GM23338 (cell line): ENCODE data around the gene CISD1. TPM values are rescaled to one million over a fixed set of nuclear protein-coding genes. Genes with fewer than 3 reads are reported as not detected.
A peak's percentile ranks its signal among the peaks of the same experiment; 100 is the strongest.

Experiments
- ATAC-seq: fragments of 200-7000 bp; cut with Tn5 transposase; 3 replicates; pipeline ENCODE4 v1.9.1; 2020
- DNase-seq: peaks from one replicate; pipeline ENCODE4 v3.0.0-alpha.2; 2015; ENCODE audit warnings: low spot score
- H2AFZ ChIP-seq: fragments of 200-600 bp; sonication (generic); 2 replicates; pipeline ENCODE4 v1.8.0; 2016; ENCODE audit warnings: antibody characterized with exemption, mild to moderate bottlenecking, moderate library complexity
- H3F3A ChIP-seq: fragments of 200-600 bp; sonication (generic); replicated peaks from 2 replicates; pipeline ENCODE4 v1.8.0; 2017; ENCODE audit warnings: antibody characterized with exemption, mixed run types, low read depth
- H3K27ac ChIP-seq: fragments of 200-600 bp; sonication (generic); 2 replicates; pipeline ENCODE4 v1.6.1; 2016; ENCODE audit warnings: low read depth
- H3K27me3 ChIP-seq: fragments of 200-600 bp; sonication (generic); 2 replicates; pipeline ENCODE4 v1.8.0; 2016; ENCODE audit warnings: mild to moderate bottlenecking, mixed run types, moderate library complexity; ENCODE audit not compliant: insufficient read depth
- H3K36me3 ChIP-seq: fragments of 200-600 bp; sonication (generic); 2 replicates; pipeline ENCODE4 v1.8.0; 2016; ENCODE audit warnings: mild to moderate bottlenecking; ENCODE audit not compliant: insufficient read depth
- H3K4me1 ChIP-seq: fragments of 200-600 bp; sonication (generic); 2 replicates; pipeline ENCODE4 v1.8.0; 2016; ENCODE audit warnings: mild to moderate bottlenecking, moderate library complexity; ENCODE audit not compliant: insufficient read depth
- H3K4me2 ChIP-seq: fragments of 200-600 bp; sonication (generic); 2 replicates; pipeline ENCODE4 v1.7.1; 2017; ENCODE audit warnings: mixed run types
- H3K4me3 ChIP-seq: fragments of 200-600 bp; sonication (generic); 2 replicates; pipeline ENCODE4 v1.6.1; 2016; ENCODE audit warnings: mixed run types
- H3K79me2 ChIP-seq: fragments of 200-600 bp; sonication (generic); replicated peaks from 2 replicates; pipeline ENCODE4 v1.8.0; 2017; ENCODE audit warnings: mild to moderate bottlenecking; ENCODE audit not compliant: insufficient read depth
- H3K9me2 ChIP-seq: fragments of 200-600 bp; sonication (generic); 2 replicates; pipeline ENCODE4 v1.8.0; 2017; ENCODE audit not compliant: insufficient read depth
- H4K20me1 ChIP-seq: fragments of 200-600 bp; sonication (generic); replicated peaks from 2 replicates; pipeline ENCODE4 v1.8.0; 2017; ENCODE audit warnings: mild to moderate bottlenecking; ENCODE audit not compliant: insufficient read depth
- H3K27ac Mint-ChIP-seq: 2 replicates; pipeline ENCODE4 v1.8.0; 2020; ENCODE audit warnings: inconsistent platforms, mild to moderate bottlenecking, moderate library complexity, mixed read lengths
- H3K27me3 Mint-ChIP-seq: 3 replicates; pipeline ENCODE4 v1.8.0; 2022; ENCODE audit warnings: low read depth, mild to moderate bottlenecking, moderate library complexity, mixed read lengths, inconsistent platforms; ENCODE audit not compliant: insufficient read depth, poor library complexity
- H3K36me3 Mint-ChIP-seq: 3 replicates; pipeline ENCODE4 v1.8.0; 2021; ENCODE audit warnings: low read depth, mild to moderate bottlenecking, inconsistent platforms, moderate library complexity, mixed read lengths
- H3K4me1 Mint-ChIP-seq: 3 replicates; pipeline ENCODE4 v1.8.0; 2020; ENCODE audit warnings: mild to moderate bottlenecking, inconsistent platforms, mixed read lengths
- H3K4me3 Mint-ChIP-seq: 3 replicates; pipeline ENCODE4 v1.8.0; 2021; ENCODE audit warnings: moderate library complexity, mild to moderate bottlenecking, inconsistent platforms, mixed read lengths
- H3K9me3 Mint-ChIP-seq: 3 replicates; pipeline ENCODE4 v1.8.0; 2020; ENCODE audit warnings: moderate library complexity, mild to moderate bottlenecking, inconsistent platforms, mixed read lengths
- EZH2 ChIP-seq: fragments of 200-600 bp; sonication (generic); IDR thresholded peaks from one replicate; pipeline ENCODE4 v1.8.0; 2017; ENCODE audit warnings: antibody characterized with exemption, mild to moderate bottlenecking, low read depth; ENCODE audit not compliant: unreplicated experiment
- EZH2phosphoT487 ChIP-seq: fragments of 200-600 bp; sonication (generic); IDR thresholded peaks from one replicate; pipeline ENCODE4 v1.8.1; 2018; ENCODE audit warnings: antibody characterized with exemption; ENCODE audit not compliant: unreplicated experiment
- JUNB ChIP-seq: IDR thresholded peaks from one replicate; pipeline ENCODE4 v1.6.1; 2016; ENCODE audit warnings: antibody characterized with exemption; ENCODE audit not compliant: unreplicated experiment
- STAT1 ChIP-seq: IDR thresholded peaks from one replicate; pipeline ENCODE4 v1.6.1; 2016; ENCODE audit warnings: antibody characterized with exemption; ENCODE audit not compliant: unreplicated experiment
- ZNF331 ChIP-seq: fragments of 250-450 bp; sonication (Bioruptor Pico); IDR thresholded peaks from 2 replicates; pipeline ENCODE4 v1.5.0; 2020; ENCODE audit warnings: low read depth, mild to moderate bottlenecking, moderate library complexity
- polyA plus RNA-seq: library from polyadenylated mRNA; unstranded; fragments of >200 nt; fragmentation: Nextera tagmentation; extraction: Ambion mirVana; gene quantifications from 2 replicates; pipeline ENCODE4 v1.2.1, GENCODE V29; 2016
- total RNA-seq: library from RNA; depleted of rRNA; stranded (reverse); fragments of >200 nt; shearing (Covaris generic); gene quantifications from 2 replicates; pipeline ENCODE4 v1.2.3, GENCODE V29; 2014
- TF ChIP-seq, protein P1 (sequence below), 2 experiments: fragments of 200-600 bp in 1 of 2; sonication (generic) in 1 of 2; conservative IDR thresholded peaks; 2 replicates each; pipeline versions ENCODE4 v1.5.1 to v1.6.1; 2016 to 2017; ENCODE audit warnings: antibody characterized with exemption in 2 of 2, low read depth in 2 of 2, mild to moderate bottlenecking in 2 of 2, moderate library complexity in 1 of 2
- TF ChIP-seq, protein P2 (sequence below): fragments of 250-450 bp; sonication (Bioruptor Pico); IDR thresholded peaks from 2 replicates; pipeline ENCODE4 v1.5.0; 2020; ENCODE audit warnings: mild to moderate bottlenecking, moderate library complexity
- TF ChIP-seq, protein P3 (sequence below): IDR thresholded peaks from one replicate; pipeline ENCODE4 v1.6.1; 2018; ENCODE audit warnings: antibody characterized with exemption; ENCODE audit not compliant: unreplicated experiment
- TF ChIP-seq, protein P4 (sequence below): IDR thresholded peaks from 2 replicates; pipeline ENCODE4 v1.6.1; 2016; ENCODE audit warnings: antibody characterized with exemption

Gene CISD1
- total and polyA plus RNA-seq, 2 experiments from 2014 or later = 19.9 to 99.9 TPM

DNA sequence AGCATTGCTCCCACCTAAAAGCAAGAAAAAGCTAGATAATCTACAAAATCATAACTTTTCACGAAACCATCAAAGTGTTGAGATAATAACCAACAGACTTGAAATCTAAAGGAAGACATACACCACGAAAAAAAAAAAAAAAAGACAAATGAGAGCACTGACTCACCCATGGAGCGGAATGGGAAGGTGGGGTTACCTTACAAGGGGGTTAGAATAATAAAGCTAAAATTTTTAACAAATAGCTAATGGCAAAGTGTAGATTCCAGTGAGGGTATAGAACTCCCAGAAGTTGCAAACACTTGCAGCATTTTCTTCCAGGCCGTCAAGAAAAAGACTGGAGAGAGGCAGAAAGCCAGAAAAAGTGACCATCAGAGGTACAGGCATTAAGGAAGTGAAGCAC lies 28.4 kb upstream of the CISD1 start:
- Histone ChIP-seq H4K20me1 (peaks cover 6% of the 10 kb centered on the region), H3F3A (no peaks in the 10 kb centered on the region), H3K27ac (peak overlapping the region; percentile 40; the same call in 1 of the 2 replicates), H3K36me3 (peaks cover 2% of the 10 kb centered on the region; the same call in 1 of the 2 replicates), H3K27me3 (no peaks in the 10 kb centered on the region), H3K79me2 (peaks cover 59% of the 10 kb centered on the region), H2AFZ (no peak overlapping the region), H3K4me3 (no peak overlapping the region), H3K9me2 (no peaks in the 10 kb centered on the region), H3K4me1 (peaks cover 24% of the 10 kb centered on the region), H3K4me2 (peak overlapping the region; percentile 65)
- ATAC-seq = no peak
- H3K36me3 Mint-ChIP-seq = peaks cover 53% of the 10 kb centered on the region
- H3K4me1 Mint-ChIP-seq = peaks cover 21% of the 10 kb centered on the region
- no peak for DNase-seq
- TF ChIP-seq STAT1 = no peak
- TF ChIP-seq, protein P1, sequence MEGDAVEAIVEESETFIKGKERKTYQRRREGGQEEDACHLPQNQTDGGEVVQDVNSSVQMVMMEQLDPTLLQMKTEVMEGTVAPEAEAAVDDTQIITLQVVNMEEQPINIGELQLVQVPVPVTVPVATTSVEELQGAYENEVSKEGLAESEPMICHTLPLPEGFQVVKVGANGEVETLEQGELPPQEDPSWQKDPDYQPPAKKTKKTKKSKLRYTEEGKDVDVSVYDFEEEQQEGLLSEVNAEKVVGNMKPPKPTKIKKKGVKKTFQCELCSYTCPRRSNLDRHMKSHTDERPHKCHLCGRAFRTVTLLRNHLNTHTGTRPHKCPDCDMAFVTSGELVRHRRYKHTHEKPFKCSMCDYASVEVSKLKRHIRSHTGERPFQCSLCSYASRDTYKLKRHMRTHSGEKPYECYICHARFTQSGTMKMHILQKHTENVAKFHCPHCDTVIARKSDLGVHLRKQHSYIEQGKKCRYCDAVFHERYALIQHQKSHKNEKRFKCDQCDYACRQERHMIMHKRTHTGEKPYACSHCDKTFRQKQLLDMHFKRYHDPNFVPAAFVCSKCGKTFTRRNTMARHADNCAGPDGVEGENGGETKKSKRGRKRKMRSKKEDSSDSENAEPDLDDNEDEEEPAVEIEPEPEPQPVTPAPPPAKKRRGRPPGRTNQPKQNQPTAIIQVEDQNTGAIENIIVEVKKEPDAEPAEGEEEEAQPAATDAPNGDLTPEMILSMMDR (conservative IDR thresholded peaks at IDR 0.05; ENCODE audit: low read depth in 2 of 2) = no peak
- H3K27me3 Mint-ChIP-seq = no peaks in the 10 kb centered on the region
- peak overlapping the region; percentile 13; the same call in 1 of the 2 replicates for H3K27ac Mint-ChIP-seq
- H3K9me3 Mint-ChIP-seq = peaks cover 29% of the 10 kb centered on the region
- H3K4me3 Mint-ChIP-seq = no peak overlapping the region

DNA sequence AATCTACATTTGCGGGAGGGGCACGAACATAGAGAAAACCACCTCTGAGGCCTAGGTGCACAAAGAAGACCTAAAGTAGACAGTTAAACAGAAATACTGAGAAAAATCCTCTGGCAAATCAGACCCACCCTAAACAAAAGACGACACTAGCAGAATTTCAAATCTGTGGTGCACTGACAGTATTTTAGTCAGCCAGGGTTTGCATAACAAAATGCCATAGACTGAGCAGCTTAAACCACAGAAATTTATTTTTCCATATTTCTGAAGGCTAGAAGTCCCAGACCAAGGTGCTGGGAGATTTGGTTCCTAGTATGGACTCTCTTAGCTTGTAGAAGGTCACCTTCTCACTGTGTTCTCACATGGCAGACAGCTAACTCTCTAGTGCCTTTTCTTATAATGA lies 27.6 kb upstream of the CISD1 start:
- no peak for ATAC-seq
- H3K27me3 ChIP-seq = no peaks in the 10 kb centered on the region
- no peaks in the 10 kb centered on the region for H3F3A ChIP-seq
- TF ChIP-seq JUNB = no peak
- TF ChIP-seq, protein P2, sequence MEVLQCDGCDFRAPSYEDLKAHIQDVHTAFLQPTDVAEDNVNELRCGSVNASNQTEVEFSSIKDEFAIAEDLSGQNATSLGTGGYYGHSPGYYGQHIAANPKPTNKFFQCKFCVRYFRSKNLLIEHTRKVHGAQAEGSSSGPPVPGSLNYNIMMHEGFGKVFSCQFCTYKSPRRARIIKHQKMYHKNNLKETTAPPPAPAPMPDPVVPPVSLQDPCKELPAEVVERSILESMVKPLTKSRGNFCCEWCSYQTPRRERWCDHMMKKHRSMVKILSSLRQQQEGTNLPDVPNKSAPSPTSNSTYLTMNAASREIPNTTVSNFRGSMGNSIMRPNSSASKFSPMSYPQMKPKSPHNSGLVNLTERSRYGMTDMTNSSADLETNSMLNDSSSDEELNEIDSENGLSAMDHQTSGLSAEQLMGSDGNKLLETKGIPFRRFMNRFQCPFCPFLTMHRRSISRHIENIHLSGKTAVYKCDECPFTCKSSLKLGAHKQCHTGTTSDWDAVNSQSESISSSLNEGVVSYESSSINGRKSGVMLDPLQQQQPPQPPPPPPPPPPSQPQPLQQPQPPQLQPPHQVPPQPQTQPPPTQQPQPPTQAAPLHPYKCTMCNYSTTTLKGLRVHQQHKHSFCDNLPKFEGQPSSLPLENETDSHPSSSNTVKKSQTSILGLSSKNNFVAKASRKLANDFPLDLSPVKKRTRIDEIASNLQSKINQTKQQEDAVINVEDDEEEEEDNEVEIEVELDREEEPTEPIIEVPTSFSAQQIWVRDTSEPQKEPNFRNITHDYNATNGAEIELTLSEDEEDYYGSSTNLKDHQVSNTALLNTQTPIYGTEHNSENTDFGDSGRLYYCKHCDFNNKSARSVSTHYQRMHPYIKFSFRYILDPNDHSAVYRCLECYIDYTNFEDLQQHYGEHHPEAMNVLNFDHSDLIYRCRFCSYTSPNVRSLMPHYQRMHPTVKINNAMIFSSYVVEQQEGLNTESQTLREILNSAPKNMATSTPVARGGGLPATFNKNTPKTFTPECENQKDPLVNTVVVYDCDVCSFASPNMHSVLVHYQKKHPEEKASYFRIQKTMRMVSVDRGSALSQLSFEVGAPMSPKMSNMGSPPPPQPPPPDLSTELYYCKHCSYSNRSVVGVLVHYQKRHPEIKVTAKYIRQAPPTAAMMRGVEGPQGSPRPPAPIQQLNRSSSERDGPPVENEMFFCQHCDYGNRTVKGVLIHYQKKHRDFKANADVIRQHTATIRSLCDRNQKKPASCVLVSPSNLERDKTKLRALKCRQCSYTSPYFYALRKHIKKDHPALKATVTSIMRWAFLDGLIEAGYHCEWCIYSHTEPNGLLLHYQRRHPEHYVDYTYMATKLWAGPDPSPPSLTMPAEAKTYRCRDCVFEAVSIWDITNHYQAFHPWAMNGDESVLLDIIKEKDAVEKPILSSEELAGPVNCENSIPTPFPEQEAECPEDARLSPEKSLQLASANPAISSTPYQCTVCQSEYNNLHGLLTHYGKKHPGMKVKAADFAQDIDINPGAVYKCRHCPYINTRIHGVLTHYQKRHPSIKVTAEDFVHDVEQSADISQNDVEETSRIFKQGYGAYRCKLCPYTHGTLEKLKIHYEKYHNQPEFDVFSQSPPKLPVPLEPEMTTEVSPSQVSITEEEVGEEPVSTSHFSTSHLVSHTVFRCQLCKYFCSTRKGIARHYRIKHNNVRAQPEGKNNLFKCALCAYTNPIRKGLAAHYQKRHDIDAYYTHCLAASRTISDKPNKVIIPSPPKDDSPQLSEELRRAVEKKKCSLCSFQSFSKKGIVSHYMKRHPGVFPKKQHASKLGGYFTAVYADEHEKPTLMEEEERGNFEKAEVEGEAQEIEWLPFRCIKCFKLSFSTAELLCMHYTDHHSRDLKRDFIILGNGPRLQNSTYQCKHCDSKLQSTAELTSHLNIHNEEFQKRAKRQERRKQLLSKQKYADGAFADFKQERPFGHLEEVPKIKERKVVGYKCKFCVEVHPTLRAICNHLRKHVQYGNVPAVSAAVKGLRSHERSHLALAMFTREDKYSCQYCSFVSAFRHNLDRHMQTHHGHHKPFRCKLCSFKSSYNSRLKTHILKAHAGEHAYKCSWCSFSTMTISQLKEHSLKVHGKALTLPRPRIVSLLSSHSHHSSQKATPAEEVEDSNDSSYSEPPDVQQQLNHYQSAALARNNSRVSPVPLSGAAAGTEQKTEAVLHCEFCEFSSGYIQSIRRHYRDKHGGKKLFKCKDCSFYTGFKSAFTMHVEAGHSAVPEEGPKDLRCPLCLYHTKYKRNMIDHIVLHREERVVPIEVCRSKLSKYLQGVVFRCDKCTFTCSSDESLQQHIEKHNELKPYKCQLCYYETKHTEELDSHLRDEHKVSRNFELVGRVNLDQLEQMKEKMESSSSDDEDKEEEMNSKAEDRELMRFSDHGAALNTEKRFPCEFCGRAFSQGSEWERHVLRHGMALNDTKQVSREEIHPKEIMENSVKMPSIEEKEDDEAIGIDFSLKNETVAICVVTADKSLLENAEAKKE = no peak
- TF ChIP-seq, protein P3, sequence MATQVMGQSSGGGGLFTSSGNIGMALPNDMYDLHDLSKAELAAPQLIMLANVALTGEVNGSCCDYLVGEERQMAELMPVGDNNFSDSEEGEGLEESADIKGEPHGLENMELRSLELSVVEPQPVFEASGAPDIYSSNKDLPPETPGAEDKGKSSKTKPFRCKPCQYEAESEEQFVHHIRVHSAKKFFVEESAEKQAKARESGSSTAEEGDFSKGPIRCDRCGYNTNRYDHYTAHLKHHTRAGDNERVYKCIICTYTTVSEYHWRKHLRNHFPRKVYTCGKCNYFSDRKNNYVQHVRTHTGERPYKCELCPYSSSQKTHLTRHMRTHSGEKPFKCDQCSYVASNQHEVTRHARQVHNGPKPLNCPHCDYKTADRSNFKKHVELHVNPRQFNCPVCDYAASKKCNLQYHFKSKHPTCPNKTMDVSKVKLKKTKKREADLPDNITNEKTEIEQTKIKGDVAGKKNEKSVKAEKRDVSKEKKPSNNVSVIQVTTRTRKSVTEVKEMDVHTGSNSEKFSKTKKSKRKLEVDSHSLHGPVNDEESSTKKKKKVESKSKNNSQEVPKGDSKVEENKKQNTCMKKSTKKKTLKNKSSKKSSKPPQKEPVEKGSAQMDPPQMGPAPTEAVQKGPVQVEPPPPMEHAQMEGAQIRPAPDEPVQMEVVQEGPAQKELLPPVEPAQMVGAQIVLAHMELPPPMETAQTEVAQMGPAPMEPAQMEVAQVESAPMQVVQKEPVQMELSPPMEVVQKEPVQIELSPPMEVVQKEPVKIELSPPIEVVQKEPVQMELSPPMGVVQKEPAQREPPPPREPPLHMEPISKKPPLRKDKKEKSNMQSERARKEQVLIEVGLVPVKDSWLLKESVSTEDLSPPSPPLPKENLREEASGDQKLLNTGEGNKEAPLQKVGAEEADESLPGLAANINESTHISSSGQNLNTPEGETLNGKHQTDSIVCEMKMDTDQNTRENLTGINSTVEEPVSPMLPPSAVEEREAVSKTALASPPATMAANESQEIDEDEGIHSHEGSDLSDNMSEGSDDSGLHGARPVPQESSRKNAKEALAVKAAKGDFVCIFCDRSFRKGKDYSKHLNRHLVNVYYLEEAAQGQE = no peak
- TF ChIP-seq EZH2phosphoT487 = no peak
- no peak for TF ChIP-seq EZH2
- TF ChIP-seq, protein P4, sequence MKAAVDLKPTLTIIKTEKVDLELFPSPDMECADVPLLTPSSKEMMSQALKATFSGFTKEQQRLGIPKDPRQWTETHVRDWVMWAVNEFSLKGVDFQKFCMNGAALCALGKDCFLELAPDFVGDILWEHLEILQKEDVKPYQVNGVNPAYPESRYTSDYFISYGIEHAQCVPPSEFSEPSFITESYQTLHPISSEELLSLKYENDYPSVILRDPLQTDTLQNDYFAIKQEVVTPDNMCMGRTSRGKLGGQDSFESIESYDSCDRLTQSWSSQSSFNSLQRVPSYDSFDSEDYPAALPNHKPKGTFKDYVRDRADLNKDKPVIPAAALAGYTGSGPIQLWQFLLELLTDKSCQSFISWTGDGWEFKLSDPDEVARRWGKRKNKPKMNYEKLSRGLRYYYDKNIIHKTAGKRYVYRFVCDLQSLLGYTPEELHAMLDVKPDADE = no peak
- no peak for TF ChIP-seq ZNF331

More for the DNA sequence above, 27.6 kb upstream of the CISD1 start:
- H4K20me1 ChIP-seq = peaks cover 6% of the 10 kb centered on the region; the same call in 1 of the 2 replicates
- peaks cover 65% of the 10 kb centered on the region for H3K79me2 ChIP-seq
- DNase-seq = no peak
- Mint-ChIP-seq H3K36me3 (peaks cover 52% of the 10 kb centered on the region), H3K27me3 (no peaks in the 10 kb centered on the region), H3K27ac (0 out of 2 replicates have a peak overlapping the region, but pooled peaks have one; percentile 13), H3K4me3 (no peak overlapping the region), H3K9me3 (peaks cover 34% of the 10 kb centered on the region), H3K4me1 (peaks cover 21% of the 10 kb centered on the region)
- peak overlapping the region; percentile 65 for H3K4me2 ChIP-seq
- no peak overlapping the region for H2AFZ ChIP-seq
- no peak overlapping the region for H3K4me3 ChIP-seq
- no peaks in the 10 kb centered on the region for H3K36me3 ChIP-seq
- H3K9me2 ChIP-seq = no peaks in the 10 kb centered on the region
- peaks cover 24% of the 10 kb centered on the region for H3K4me1 ChIP-seq
- H3K27ac ChIP-seq = peak overlapping the region; percentile 40; the same call in 1 of the 2 replicates
